Fibroblast of pulmonary artery (primary cell): ENCODE measurements around the gene ITPR1.
"Not testable (repeated sequence)": the region's sequence is repeated elsewhere in the genome, so short reads cannot be mapped to it uniquely, and the experiment has no call there.

Experiments used
- DNase-seq: peaks from one replicate; pipeline ENCODE4 v3.0.0-alpha.2; 2010; ENCODE audit warnings: low read depth
- H3K4me3 ChIP-seq: replicated peaks from 2 replicates; pipeline ENCODE4 v1.5.1; 2011; ENCODE audit warnings: low read depth, mild to moderate bottlenecking, control low read depth, low read length, moderate library complexity
- CTCF ChIP-seq: IDR thresholded peaks from 2 replicates; pipeline ENCODE4 v1.5.1; 2011; ENCODE audit warnings: mild to moderate bottlenecking, control low read depth, low read length, inconsistent platforms; ENCODE audit errors: missing control alignments

Gene ITPR1

DNA sequence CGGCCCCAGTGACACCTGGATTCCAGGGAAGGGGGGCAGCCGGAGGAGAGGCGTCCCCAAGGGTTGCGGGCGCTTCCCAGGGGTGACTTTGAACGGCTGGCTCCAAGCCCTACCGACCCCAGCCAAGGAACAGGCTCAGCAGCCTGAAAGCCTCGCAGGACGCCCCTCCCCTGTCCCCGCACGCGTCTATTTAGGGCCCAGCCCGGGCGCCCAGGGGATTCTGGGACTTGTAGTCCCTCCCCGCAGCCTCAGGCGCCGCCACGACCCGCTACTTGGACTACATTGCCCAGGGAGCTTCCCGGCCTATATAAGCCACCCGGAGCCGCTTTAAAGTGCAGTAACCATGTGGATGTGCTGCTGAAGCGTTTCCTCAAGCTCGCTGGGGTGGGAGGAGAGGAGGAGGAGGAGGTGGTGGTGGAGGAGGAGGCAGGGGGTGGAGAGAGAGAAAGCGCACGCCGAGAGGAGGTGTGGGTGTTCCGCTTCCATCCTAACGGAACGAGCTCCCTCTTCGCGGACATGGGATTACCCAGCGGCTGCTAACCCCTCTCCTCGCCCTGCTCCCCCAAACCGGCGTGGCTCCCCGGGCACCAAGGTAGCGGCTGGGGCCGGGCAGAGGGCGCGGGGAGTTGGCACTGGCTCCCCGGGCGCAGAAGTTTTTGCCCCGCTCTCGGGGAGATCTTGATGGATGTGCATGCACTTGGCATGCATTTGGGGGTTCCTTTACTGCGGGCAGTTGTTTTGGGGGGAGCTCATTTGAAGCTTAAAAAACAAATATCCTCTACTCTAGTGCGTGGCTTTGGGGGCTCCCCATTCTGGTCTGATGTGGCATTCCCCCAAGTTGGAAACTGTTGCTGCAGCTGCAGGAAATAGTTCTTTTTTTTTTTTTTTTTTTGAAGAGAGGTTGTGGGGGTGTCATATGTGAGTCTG lies at the start of gene ITPR1:
Gene ITPR1 (plus strand): TSS at position 335 of the 927 bp plus-strand sequence. CDS start 23,144 bp downstream, outside the sequence.
- no peak for TF ChIP-seq CTCF
- DNase-seq, result peak; percentile 100
- peak within 1 kb of the TSS; percentile 89 for H3K4me3 ChIP-seq

- H3K4me3 ChIP-seq, result no peak overlapping the region
- no peak for TF ChIP-seq CTCF
- no peak for DNase-seq
These were observed 45.7 kb upstream of the ITPR1 start for GRCh38 chr3:4447295-4447999.

DNA sequence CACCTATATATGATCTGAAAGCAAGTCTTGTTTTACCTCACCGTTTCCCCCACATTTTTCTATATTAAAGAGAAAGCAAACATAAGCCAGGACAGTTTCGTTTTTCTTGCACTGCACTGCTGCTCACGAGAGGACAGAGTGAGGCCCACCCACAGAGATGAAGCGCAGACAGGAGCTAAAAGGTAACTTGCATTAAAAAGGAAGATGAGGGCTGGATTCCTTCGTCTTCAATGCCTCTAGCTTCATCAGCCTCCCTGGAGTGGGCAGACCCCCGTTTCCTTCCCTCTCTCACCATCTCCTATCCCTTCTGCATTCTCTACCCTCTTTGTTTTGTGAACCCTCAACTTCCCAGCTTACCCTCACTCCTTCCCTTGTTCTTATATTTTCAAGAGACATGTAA lies 45.0 kb upstream of the ITPR1 start:
- no peak overlapping the region for H3K4me3 ChIP-seq
- TF ChIP-seq CTCF, result no peak
- DNase-seq, result no peak

- no peak for DNase-seq
- no peak for TF ChIP-seq CTCF
- H3K4me3 ChIP-seq, result no peak overlapping the region
These were observed 43.9 kb upstream of the ITPR1 start for GRCh38 chr3:4449043-4449805.

DNA sequence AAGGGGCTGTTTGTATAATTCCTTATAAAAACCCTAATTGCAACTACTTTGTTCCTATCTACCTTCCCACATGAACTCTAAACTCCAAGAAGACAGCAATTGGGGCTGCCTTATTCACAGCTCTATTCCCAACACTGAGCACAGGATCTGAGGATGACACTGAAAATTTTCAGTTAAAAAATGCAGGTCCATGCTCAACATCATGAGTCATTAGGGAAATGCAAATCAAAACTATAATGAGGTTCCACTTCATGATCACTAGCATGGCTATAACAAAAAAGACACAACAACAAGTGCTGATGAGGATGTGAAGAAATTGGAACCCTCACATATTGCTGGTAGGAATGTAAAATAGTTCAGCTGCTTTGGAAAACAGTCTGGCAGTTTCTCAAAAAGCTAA lies 39.0 kb upstream of the ITPR1 start:
- TF ChIP-seq CTCF, result no peak
- no peak for DNase-seq
- H3K4me3 ChIP-seq, result no peak overlapping the region

GRCh38 chr3:4456780-4457179 lies 36.4 kb upstream of the ITPR1 start:
- not testable (repeated sequence) for DNase-seq, H3K4me3 ChIP-seq

DNA sequence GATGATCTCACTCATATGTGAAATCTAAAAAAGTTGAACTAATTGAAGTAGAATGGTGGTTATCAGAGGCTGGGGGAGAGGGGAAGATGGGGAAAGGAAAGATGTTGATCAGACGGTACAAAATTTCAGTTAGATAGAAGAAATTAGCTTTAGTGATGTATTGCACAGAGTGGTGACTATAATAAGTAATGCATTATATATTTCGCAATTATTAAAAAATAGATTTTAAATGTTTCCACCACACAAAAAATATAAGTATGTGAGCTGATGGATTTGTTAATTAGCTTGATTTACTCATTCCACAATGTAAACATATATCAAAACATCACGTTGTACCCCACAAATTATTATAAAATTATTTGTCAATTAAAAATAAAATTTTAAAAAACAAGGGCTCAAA lies 34.2 kb upstream of the ITPR1 start:
- no peak overlapping the region for H3K4me3 ChIP-seq
- no peak for TF ChIP-seq CTCF

More for the DNA sequence above, 34.2 kb upstream of the ITPR1 start:
- no peak for DNase-seq
